ENCODE data around the gene GAB2. TPM values are rescaled to one million over a fixed set of nuclear protein-coding genes. Genes with fewer than 3 reads are reported as not detected.

GAB2 gene
- total RNA-seq, 4 donors from 2014 or later: 23.3 to 65.6 (median 58.8) TPM

DNA sequence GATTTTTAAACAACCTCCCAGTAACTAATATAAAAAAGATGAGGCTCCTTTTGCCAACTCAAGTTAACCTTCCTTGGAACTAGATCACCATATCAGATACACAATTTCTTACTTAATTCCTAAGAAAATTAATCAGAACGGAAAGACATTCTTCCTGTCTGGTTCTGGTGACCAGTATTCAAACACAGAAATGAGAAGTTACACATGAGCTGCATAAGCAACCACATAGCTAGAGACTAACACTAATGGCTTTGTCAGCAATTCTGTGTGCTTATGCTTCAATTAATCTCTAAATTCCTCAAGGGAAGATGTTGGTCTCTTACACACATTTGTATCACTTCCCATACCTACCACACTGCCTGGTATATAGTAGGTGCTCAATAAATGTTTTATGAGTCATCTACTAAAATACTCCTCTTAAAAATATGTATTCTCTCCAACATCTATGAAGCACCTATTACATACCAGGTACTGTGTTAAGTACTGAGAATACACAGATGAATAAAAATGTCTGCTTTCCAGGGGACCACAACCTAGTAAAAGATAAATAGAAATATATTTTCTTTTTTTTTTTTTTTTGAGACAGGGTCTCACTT is 54.5 kb downstream of the GAB2 start:
- TF ChIP-seq, protein P1, sequence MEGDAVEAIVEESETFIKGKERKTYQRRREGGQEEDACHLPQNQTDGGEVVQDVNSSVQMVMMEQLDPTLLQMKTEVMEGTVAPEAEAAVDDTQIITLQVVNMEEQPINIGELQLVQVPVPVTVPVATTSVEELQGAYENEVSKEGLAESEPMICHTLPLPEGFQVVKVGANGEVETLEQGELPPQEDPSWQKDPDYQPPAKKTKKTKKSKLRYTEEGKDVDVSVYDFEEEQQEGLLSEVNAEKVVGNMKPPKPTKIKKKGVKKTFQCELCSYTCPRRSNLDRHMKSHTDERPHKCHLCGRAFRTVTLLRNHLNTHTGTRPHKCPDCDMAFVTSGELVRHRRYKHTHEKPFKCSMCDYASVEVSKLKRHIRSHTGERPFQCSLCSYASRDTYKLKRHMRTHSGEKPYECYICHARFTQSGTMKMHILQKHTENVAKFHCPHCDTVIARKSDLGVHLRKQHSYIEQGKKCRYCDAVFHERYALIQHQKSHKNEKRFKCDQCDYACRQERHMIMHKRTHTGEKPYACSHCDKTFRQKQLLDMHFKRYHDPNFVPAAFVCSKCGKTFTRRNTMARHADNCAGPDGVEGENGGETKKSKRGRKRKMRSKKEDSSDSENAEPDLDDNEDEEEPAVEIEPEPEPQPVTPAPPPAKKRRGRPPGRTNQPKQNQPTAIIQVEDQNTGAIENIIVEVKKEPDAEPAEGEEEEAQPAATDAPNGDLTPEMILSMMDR (IDR thresholded peaks at IDR 0.05; ENCODE audit: low read depth): no peak

DNA sequence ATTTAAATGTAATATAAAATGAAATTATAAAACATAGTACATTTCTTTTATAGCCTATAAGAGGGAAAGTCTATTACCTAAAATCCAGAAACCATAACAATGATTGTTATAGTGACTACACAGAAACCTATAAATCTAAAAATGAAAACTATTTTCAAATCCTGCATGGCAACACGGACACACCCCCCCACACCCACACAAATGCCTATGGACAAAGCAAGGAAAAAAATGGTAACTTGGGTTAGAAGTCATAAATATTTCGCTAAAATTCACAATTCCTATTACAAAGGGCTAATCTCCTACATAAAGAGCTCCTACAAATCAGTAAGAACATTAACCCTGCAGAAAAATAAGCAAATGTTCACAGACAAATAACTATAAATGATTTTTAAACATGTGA is 56.4 kb downstream of the GAB2 start:
- TF ChIP-seq, protein P1 (IDR thresholded peaks at IDR 0.05; ENCODE audit: low read depth): no peak

DNA sequence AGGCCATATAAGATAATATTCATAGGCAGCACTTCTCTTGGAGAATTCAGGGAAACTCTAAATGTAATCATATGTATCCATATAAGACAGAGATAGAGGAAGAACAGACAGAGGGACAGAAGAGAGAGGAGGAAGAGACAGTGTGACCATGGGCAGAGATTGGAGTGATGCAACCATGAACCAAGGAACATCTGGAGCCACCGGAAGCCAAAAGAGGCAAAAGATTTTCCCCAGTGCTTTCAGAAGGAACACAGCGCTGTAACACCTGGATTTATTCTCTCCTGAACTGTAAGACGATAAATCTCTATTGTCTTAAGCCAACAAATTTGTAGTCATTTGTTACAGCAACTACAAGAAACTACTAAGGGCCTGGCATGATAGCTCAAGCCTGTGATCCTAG is 57.7 kb downstream of the GAB2 start:
- TF ChIP-seq, protein P1 (IDR thresholded peaks at IDR 0.05; ENCODE audit: low read depth): no peak

DNA sequence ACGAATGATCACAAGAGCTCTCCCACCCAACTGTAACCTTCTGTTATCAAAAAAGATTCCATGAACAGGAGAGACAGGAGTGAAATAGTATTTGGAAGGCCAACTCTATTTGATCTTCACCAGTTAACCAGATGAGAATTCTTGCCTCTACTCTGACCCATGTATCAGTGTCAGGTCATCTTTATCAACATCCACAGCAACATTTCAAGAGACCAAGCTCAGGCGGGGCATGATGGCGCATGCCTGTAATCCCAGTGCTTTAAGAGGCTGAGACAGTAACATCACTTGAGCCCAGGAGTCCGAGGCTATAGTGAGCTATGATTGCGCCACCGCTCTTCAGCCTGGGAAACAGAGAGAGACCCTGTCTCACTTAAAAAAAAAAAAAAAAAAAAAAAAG is 62.3 kb downstream of the GAB2 start:
- TF ChIP-seq, protein P1 (IDR thresholded peaks at IDR 0.05; ENCODE audit: low read depth): no peak

DNA sequence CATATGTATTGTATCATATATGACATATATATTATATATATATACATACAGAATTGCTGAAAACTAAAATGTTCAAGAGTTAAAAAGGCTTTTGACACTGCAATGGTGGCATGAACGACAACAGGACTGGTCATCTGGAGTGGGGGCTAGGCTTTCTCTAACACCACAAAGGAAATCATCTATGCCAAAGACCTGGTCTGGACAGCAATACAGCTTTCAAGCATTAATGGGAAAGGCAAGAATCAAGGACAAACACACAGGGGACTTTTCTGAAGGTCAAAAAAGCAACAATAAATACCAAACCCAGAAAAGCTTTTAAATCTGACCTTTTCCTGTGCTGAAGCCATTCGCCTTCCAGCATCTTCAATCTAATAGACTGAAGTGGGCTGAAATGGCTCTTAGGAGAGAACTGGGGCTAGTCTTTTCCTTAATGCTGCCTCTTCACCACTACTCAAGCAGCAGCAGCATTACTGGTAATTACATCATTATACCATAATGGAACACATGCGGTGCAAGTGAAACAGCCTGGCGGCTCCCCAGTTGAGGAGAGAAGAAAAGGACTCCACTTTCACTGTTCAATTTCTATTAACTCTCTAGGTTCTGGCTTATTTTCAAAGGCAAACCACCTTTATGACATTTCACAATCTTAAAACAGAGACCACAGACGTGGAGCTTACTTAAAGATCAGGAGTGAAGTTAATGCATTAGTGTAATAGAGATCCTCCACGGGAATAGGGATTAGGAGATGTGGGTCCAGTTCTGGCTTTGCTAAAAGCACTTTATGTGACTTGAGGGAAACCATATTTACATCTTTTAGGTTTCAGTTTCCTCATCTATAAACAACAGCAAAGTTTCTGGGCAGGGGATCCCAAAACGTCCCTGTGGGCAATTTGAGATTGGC is 63.0 kb downstream of the GAB2 start:
- TF ChIP-seq, protein P1 (IDR thresholded peaks at IDR 0.05; ENCODE audit: low read depth): no peak

DNA sequence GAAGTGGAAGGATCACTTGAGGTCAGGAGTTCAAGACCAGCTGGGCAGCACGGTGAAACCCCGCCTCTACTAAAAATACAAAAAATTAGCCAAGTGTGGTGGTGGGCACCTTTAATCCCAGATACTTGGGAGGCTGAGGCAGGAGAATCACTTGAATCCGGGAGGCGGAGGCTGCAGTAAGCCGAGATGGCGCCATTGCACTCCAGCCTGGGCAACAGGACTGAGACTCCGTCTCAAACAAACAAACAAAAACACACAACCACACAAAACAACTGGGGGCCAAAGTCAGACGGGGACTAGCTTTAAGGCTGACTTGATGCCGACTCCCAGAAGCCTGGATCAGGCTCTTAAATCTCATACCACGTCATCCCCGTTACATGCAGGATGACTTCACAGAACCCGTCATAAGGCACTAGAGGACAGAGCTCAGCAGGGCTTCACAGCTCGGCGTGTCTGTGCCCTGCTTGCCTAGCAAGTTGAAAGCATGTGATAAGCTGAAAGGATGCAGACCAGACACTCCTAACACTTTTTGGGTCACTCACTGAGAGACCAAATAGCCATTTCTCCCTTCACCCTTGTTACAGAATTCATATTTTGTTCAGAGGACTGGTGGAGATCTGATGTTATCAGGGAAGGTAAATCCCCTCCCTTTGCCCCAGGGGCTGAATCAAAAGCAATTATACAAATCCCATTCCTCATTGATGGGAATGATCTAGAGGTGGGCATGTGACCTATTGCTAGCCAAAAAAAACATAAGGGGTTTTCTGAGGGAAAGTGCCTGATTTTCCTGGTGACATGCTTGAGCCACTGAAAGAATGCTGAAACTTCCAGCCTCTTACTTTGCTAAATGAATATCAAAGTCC is 65.4 kb downstream of the GAB2 start:
- TF ChIP-seq, protein P1 (IDR thresholded peaks at IDR 0.05; ENCODE audit: low read depth): no peak

DNA sequence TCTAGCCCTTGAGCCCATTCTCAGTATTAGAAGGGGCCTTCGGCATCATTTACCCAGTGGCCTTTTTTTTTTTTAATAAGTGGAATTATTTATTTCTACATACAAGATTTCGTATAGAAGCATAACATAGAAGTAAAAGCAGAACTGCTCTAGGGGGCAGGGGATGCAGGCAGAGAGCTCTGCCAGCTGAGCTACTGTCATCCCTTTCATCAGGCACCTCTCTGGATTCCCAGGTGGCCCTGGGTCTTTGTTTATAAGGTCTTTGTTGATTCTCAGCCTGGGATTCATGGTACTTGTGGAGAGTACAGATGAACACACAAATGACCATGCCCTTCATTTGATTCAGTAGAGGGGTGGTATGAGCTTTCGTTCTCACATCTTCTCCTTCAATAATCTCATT is 66.4 kb downstream of the GAB2 start:
- TF ChIP-seq, protein P1 (IDR thresholded peaks at IDR 0.05; ENCODE audit: low read depth): no peak

Measured in subcutaneous adipose tissue (tissue), 4 donors.